GM23338 (cell line): ENCODE data around the gene TJAP1.

Source experiments
- CREB1 ChIP-seq: fragments of 250-450 bp; sonication (Bioruptor Pico); IDR thresholded peaks from 2 replicates; pipeline ENCODE4 v1.5.0; 2020; ENCODE audit warnings: low read depth, mild to moderate bottlenecking, moderate library complexity
- CTCF ChIP-seq, 2 experiments: fragments of 200-600 bp in 1 of 2; sonication (generic) in 1 of 2; conservative IDR thresholded peaks; 2 replicates each; pipeline versions ENCODE4 v1.5.1 to v1.6.1; 2016 to 2017; ENCODE audit warnings: antibody characterized with exemption in 2 of 2, low read depth in 2 of 2, mild to moderate bottlenecking in 2 of 2, moderate library complexity in 1 of 2
- EZH2 ChIP-seq: fragments of 200-600 bp; sonication (generic); IDR thresholded peaks from one replicate; pipeline ENCODE4 v1.8.0; 2017; ENCODE audit warnings: antibody characterized with exemption, mild to moderate bottlenecking, low read depth; ENCODE audit not compliant: unreplicated experiment
- EZH2phosphoT487 ChIP-seq: fragments of 200-600 bp; sonication (generic); IDR thresholded peaks from one replicate; pipeline ENCODE4 v1.8.1; 2018; ENCODE audit warnings: antibody characterized with exemption; ENCODE audit not compliant: unreplicated experiment
- POLR2AphosphoS5 ChIP-seq: IDR thresholded peaks from 2 replicates; pipeline ENCODE4 v1.6.1; 2016; ENCODE audit warnings: antibody characterized with exemption, low read depth
- REST ChIP-seq: IDR thresholded peaks from one replicate; pipeline ENCODE4 v1.6.1; 2018; ENCODE audit warnings: antibody characterized with exemption; ENCODE audit not compliant: unreplicated experiment

- no peak for TF ChIP-seq EZH2
- TF ChIP-seq POLR2AphosphoS5: no peak
- peak; percentile 31 to 40; a peak in 3 of 4 replicates for TF ChIP-seq CTCF (conservative IDR thresholded peaks at IDR 0.05; ENCODE audit: low read depth in 2 of 2)
- TF ChIP-seq EZH2phosphoT487: no peak
- TF ChIP-seq REST: no peak
- no peak for TF ChIP-seq CREB1
These were observed 19.7 kb upstream of the TJAP1 start for GRCh38 chr6:43457643-43458042.
